GM18499 (cell line): ENCODE results near the gene TSPEAR.
"Not testable (repeated sequence)": the region's sequence is repeated elsewhere in the genome, so short reads cannot be mapped to it uniquely, and the experiment has no call there.

Source experiments
- ATAC-seq: cut with Tn5 transposase; IDR thresholded peaks from one replicate; pipeline ENCODE4 v1.9.1; 2021; ENCODE audit warnings: moderate number of reproducible peaks; ENCODE audit not compliant: insufficient read depth, unreplicated experiment

Gene TSPEAR

GRCh38 chr21:44657635-44658540, 53.5 kb downstream of the TSPEAR start, which contains the start of gene KRTAP12-3:
TSS of gene KRTAP12-3 (plus strand) at chr21:44657932. CDS start at chr21:44657980, 48 bp downstream.
- ATAC-seq, result no peak

GRCh38 chr21:44656868-44657267, 54.5 kb downstream of the TSPEAR start:
- no peak for ATAC-seq

- ATAC-seq, result no peak
These were observed 56.7 kb downstream of the TSPEAR start, which contains the start of gene KRTAP12-4 for GRCh38 chr21:44654576-44655175. TSS of gene KRTAP12-4 (minus strand) at chr21:44654659. CDS start at chr21:44654614, 45 bp downstream.

GRCh38 chr21:44653656-44654575, 57.5 kb downstream of the TSPEAR start:
- ATAC-seq, result no peak

- ATAC-seq, result no peak
These were observed 58.2 kb downstream of the TSPEAR start for GRCh38 chr21:44653123-44653522.

- no peak for ATAC-seq
These were observed 60.2 kb downstream of the TSPEAR start for GRCh38 chr21:44650973-44651675.

- ATAC-seq, result no peak
These were observed 61.0 kb downstream of the TSPEAR start for GRCh38 chr21:44650265-44650972.

- no peak for ATAC-seq
These were observed 61.8 kb downstream of the TSPEAR start for GRCh38 chr21:44649521-44650100.

- ATAC-seq, result no peak
These were observed 62.6 kb downstream of the TSPEAR start for GRCh38 chr21:44648557-44649311.

GRCh38 chr21:44647222-44647552, 64.2 kb downstream of the TSPEAR start:
- ATAC-seq, result no peak

- ATAC-seq, result not testable (repeated sequence)
These were observed 64.8 kb downstream of the TSPEAR start, which contains the start of gene KRTAP10-11 for GRCh38 chr21:44646366-44647221. TSS of gene KRTAP10-11 (plus strand) at chr21:44646414. CDS start at chr21:44646459, 45 bp downstream.

- no peak for ATAC-seq
These were observed 66.5 kb downstream of the TSPEAR start for GRCh38 chr21:44644878-44645277.

GRCh38 chr21:44643741-44644310, 67.5 kb downstream of the TSPEAR start:
- no peak for ATAC-seq

- no peak for ATAC-seq
These were observed 70.6 kb downstream of the TSPEAR start for GRCh38 chr21:44640761-44641160.

- no peak for ATAC-seq
These were observed 72.1 kb downstream of the TSPEAR start for GRCh38 chr21:44639331-44639655.

- ATAC-seq, result not testable (repeated sequence)
These were observed 72.7 kb downstream of the TSPEAR start for GRCh38 chr21:44638506-44639330.
